GM19455 (cell line): ENCODE results near the gene TXNDC17.
"Not testable (repeated sequence)": the region's sequence is repeated elsewhere in the genome, so short reads cannot be mapped to it uniquely, and the experiment has no call there.

Experiments used
- ATAC-seq: cut with Tn5 transposase; IDR thresholded peaks from one replicate; pipeline ENCODE4 v1.9.1; 2021; ENCODE audit not compliant: unreplicated experiment

TXNDC17 gene

GRCh38 chr17:6640536-6641246 lies at the start of gene TXNDC17, which contains the start of gene KIAA0753:
Gene TXNDC17, plus strand, starts transcription at chr17:6641060. Its CDS starts 23 bp downstream, at chr17:6641083.
Gene KIAA0753, minus strand, starts transcription at chr17:6640711. Its CDS starts 5,608 bp downstream, at chr17:6635103.
- ATAC-seq, result peak; percentile 87

GRCh38 chr17:6591599-6592158 lies 49.2 kb upstream of the TXNDC17 start:
- ATAC-seq, result no peak

GRCh38 chr17:6592173-6592572 lies 48.7 kb upstream of the TXNDC17 start:
- no peak for ATAC-seq

GRCh38 chr17:6593371-6593770 lies 47.5 kb upstream of the TXNDC17 start:
- ATAC-seq, result not testable (repeated sequence)

- no peak for ATAC-seq
Measured at GRCh38 chr17:6596081-6596480, 44.8 kb upstream of the TXNDC17 start.

GRCh38 chr17:6596511-6596910 lies 44.3 kb upstream of the TXNDC17 start:
- ATAC-seq, result no peak

GRCh38 chr17:6596941-6597340 lies 43.9 kb upstream of the TXNDC17 start:
- ATAC-seq, result no peak

- no peak for ATAC-seq
Measured at GRCh38 chr17:6597727-6598126, 43.1 kb upstream of the TXNDC17 start.

GRCh38 chr17:6599364-6599763 lies 41.5 kb upstream of the TXNDC17 start:
- no peak for ATAC-seq

- no peak for ATAC-seq
Measured at GRCh38 chr17:6602141-6602540, 38.7 kb upstream of the TXNDC17 start.

GRCh38 chr17:6603744-6604325 lies 37.0 kb upstream of the TXNDC17 start:
- no peak for ATAC-seq

- ATAC-seq, result no peak
Measured at GRCh38 chr17:6605142-6605541, 35.7 kb upstream of the TXNDC17 start.

- no peak for ATAC-seq
Measured at GRCh38 chr17:6608321-6608720, 32.5 kb upstream of the TXNDC17 start.

GRCh38 chr17:6610011-6610410 lies 30.8 kb upstream of the TXNDC17 start:
- ATAC-seq, result no peak

- no peak for ATAC-seq
Measured at GRCh38 chr17:6611231-6611630, 29.6 kb upstream of the TXNDC17 start.

- no peak for ATAC-seq
Measured at GRCh38 chr17:6623941-6624340, 16.9 kb upstream of the TXNDC17 start.

- ATAC-seq, result no peak
Measured at GRCh38 chr17:6626616-6627015, 14.2 kb upstream of the TXNDC17 start.

GRCh38 chr17:6627019-6627418 lies 13.8 kb upstream of the TXNDC17 start:
- ATAC-seq, result no peak

GRCh38 chr17:6630390-6630789 lies 10.5 kb upstream of the TXNDC17 start:
- no peak for ATAC-seq

GRCh38 chr17:6632530-6632929 lies 8.3 kb upstream of the TXNDC17 start:
- ATAC-seq, result no peak

- no peak for ATAC-seq
Measured at GRCh38 chr17:6633263-6633662, 7.6 kb upstream of the TXNDC17 start.

- no peak for ATAC-seq
Measured at GRCh38 chr17:6636105-6636504, 4.8 kb upstream of the TXNDC17 start.
